Nucleus accumbens (tissue), 56 donors: ENCODE measurements around the gene PLOD2.
"Not testable (repeated sequence)": the region's sequence is repeated elsewhere in the genome, so short reads cannot be mapped to it uniquely, and the experiment has no call there.

ENCODE experiments used
- DNase-seq, 56 donors: peaks; one replicate each; lab custom pipeline; 2025; lab: John Stamatoyannopoulos, UW

Gene PLOD2

GRCh38 chr3:146142757-146143156 lies 18.2 kb downstream of the PLOD2 start:
- no peak for DNase-seq

- no peak for DNase-seq
These were observed 21.3 kb downstream of the PLOD2 start for GRCh38 chr3:146139586-146140110.

GRCh38 chr3:146138902-146139301 lies 22.1 kb downstream of the PLOD2 start:
- no peak for DNase-seq

- DNase-seq = no peak
These were observed 24.3 kb downstream of the PLOD2 start for GRCh38 chr3:146136647-146137046.

GRCh38 chr3:146134348-146135117 lies 26.5 kb downstream of the PLOD2 start:
- DNase-seq = no peak

GRCh38 chr3:146133441-146133840 lies 27.5 kb downstream of the PLOD2 start:
- no peak for DNase-seq

GRCh38 chr3:146131616-146132410 lies 29.2 kb downstream of the PLOD2 start:
- no peak for DNase-seq

- no peak for DNase-seq
These were observed 30.1 kb downstream of the PLOD2 start for GRCh38 chr3:146130881-146131371.

- DNase-seq = no peak
These were observed 31.2 kb downstream of the PLOD2 start for GRCh38 chr3:146129750-146130149.

- no peak for DNase-seq
These were observed 32.0 kb downstream of the PLOD2 start for GRCh38 chr3:146128939-146129338.

GRCh38 chr3:146128179-146128578 lies 32.8 kb downstream of the PLOD2 start:
- no peak for DNase-seq

- no peak for DNase-seq
These were observed 35.0 kb downstream of the PLOD2 start for GRCh38 chr3:146125951-146126350.

GRCh38 chr3:146124126-146124801 lies 36.7 kb downstream of the PLOD2 start:
- DNase-seq = no peak

- no peak for DNase-seq
These were observed 43.3 kb downstream of the PLOD2 start for GRCh38 chr3:146117406-146118285.

- no peak for DNase-seq
These were observed 45.4 kb downstream of the PLOD2 start for GRCh38 chr3:146115619-146116018.

GRCh38 chr3:146113804-146114203 lies 47.2 kb downstream of the PLOD2 start:
- not testable (repeated sequence) for DNase-seq

GRCh38 chr3:146111337-146111736 lies 49.6 kb downstream of the PLOD2 start:
- no peak for DNase-seq

- DNase-seq = no peak
These were observed 50.8 kb downstream of the PLOD2 start for GRCh38 chr3:146110161-146110560.

- DNase-seq = no peak
These were observed 54.0 kb downstream of the PLOD2 start for GRCh38 chr3:146106986-146107385.

- no peak for DNase-seq
These were observed 56.9 kb downstream of the PLOD2 start for GRCh38 chr3:146104068-146104467.
